Measurements from ENCODE around the gene TBC1D2B. TPM values are rescaled to one million over a fixed set of nuclear protein-coding genes. Genes with fewer than 3 reads are reported as not detected.

TBC1D2B gene
- total RNA-seq, result 28.6 and 46.5 TPM in 2 replicates

DNA sequence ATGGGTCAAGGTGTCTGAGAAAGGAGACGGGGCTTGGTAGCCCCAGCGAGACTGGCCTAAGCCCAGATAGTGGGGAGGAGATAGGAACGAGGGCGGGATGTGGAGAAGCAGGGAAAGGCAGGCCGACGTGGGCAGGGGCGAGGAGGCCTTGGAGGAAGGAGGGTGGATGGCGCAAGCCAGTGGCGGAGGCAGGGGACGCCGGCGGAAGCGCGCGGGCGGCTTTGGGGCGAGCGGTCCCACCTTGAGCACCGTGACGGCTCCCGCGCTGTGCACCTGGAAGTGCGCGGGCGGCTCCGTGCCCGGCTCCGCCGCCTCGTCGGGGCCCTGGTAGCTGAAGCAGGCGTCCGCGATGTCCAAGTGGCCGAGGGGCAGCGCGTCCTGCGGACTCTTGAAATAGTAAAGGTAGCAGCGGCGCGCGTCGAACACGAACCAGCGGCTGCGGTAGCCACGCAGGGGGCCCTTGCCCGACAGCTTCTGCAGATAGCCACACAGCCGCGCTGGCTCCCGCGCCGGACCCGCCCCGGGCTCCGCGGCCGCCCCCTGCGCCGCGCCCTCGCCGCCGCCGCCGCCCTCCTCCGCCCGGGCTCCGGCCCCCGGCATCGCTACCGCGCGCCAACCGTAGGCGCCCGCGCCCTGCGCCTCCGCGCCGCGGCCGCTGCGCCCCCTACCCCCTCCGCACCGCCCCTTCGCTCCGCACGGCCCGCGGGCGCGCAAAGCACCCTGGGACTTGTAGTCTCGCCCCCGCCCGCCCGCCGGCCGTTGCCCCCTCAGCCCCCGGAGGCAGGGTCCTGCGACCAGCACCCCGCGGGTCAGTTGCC is at the start of gene TBC1D2B:
Gene TBC1D2B, minus strand, starts transcription at position 659 of the 818 bp plus-strand sequence. Its CDS starts 59 bp downstream, at position 600.

GRCh38 chr15:78092261-78093041 is 14.9 kb upstream of the TBC1D2B start, which contains the start of gene SH2D7:
SH2D7 (plus strand) TSS chr15:78092561; CDS start chr15:78092585, 24 bp downstream.

Other genes with a start within 250 kb of the TBC1D2B start
- not detected in 2 replicates for gene SH2D7, start 14.8 kb upstream of the TBC1D2B start, total RNA-seq
- 1.7 and 1.9 TPM in 2 replicates for gene CIB2, start 53.7 kb upstream of the TBC1D2B start, total RNA-seq
- 27.6 and 81.1 TPM in 2 replicates for gene IDH3A, start 71.7 kb upstream of the TBC1D2B start, total RNA-seq
- gene ACSBG1, start 156.9 kb upstream of the TBC1D2B start, total RNA-seq, result under 0.01 TPM in 1 of 2 replicates, not detected in the other
- gene DNAJA4, start 186.9 kb upstream of the TBC1D2B start, total RNA-seq, result 3.4 and 4.8 TPM in 2 replicates
- 62.6 and 120 TPM in 2 replicates for gene SKIC8, start 221.9 kb upstream of the TBC1D2B start, total RNA-seq

All from regular cardiac myocyte (primary cell).